A204.1 (cell line): Measurements from ENCODE around the gene ANKRD18A.

ENCODE experiments used
- FAIRE-seq: peaks from 2 replicates; lab custom pipeline; 2012; peaks lifted over from hg19 to GRCh38; lab: Jason Lieb, UNC

The ANKRD18A gene

GRCh38 chr9:38620483-38621433, at the start of gene ANKRD18A:
Gene ANKRD18A (minus strand): TSS chr9:38620596. CDS start chr9:38620285, 311 bp downstream.
- FAIRE-seq = no peak

GRCh38 chr9:38668791-38669466, 48.5 kb upstream of the ANKRD18A start:
- FAIRE-seq = no peak

GRCh38 chr9:38662763-38663593, 42.6 kb upstream of the ANKRD18A start:
- FAIRE-seq = no peak

GRCh38 chr9:38659538-38659937, 39.1 kb upstream of the ANKRD18A start:
- no peak for FAIRE-seq

- no peak for FAIRE-seq
Measured at GRCh38 chr9:38656896-38657295, 36.5 kb upstream of the ANKRD18A start.

- no peak for FAIRE-seq
Measured at GRCh38 chr9:38652486-38652885, 32.1 kb upstream of the ANKRD18A start.

- no peak for FAIRE-seq
Measured at GRCh38 chr9:38652044-38652443, 31.6 kb upstream of the ANKRD18A start.

GRCh38 chr9:38651400-38652042, 31.1 kb upstream of the ANKRD18A start:
- FAIRE-seq = no peak

GRCh38 chr9:38650564-38650963, 30.2 kb upstream of the ANKRD18A start:
- no peak for FAIRE-seq

GRCh38 chr9:38649731-38650363, 29.5 kb upstream of the ANKRD18A start:
- FAIRE-seq = no peak

GRCh38 chr9:38644601-38645000, 24.2 kb upstream of the ANKRD18A start:
- FAIRE-seq = no peak

- no peak for FAIRE-seq
Measured at GRCh38 chr9:38643815-38644173, 23.4 kb upstream of the ANKRD18A start.

- no peak for FAIRE-seq
Measured at GRCh38 chr9:38642951-38643814, 22.8 kb upstream of the ANKRD18A start.

GRCh38 chr9:38641985-38642864, 21.8 kb upstream of the ANKRD18A start:
- no peak for FAIRE-seq

- no peak for FAIRE-seq
Measured at GRCh38 chr9:38641142-38641541, 20.7 kb upstream of the ANKRD18A start.

- FAIRE-seq = no peak
Measured at GRCh38 chr9:38639577-38639940, 19.2 kb upstream of the ANKRD18A start.

GRCh38 chr9:38638881-38639576, 18.6 kb upstream of the ANKRD18A start:
- no peak for FAIRE-seq

GRCh38 chr9:38634315-38634714, 13.9 kb upstream of the ANKRD18A start:
- FAIRE-seq = no peak

- FAIRE-seq = no peak
Measured at GRCh38 chr9:38629511-38629910, 9.1 kb upstream of the ANKRD18A start.
